NOMO-1 treated with DMSO at 0.1 percent for 48 hours (cell line): ENCODE measurements around the gene CST3.
"Not testable (repeated sequence)": the region's sequence is repeated elsewhere in the genome, so short reads cannot be mapped to it uniquely, and the experiment has no call there.

ENCODE experiments used
- DNase-seq: peaks from one replicate; lab custom pipeline; 2025; ENCODE audit not compliant: unreplicated experiment; lab: John Stamatoyannopoulos, UW

The CST3 gene

GRCh38 chr20:23662276-23662870, 24.6 kb upstream of the CST3 start:
- no peak for DNase-seq

DNA sequence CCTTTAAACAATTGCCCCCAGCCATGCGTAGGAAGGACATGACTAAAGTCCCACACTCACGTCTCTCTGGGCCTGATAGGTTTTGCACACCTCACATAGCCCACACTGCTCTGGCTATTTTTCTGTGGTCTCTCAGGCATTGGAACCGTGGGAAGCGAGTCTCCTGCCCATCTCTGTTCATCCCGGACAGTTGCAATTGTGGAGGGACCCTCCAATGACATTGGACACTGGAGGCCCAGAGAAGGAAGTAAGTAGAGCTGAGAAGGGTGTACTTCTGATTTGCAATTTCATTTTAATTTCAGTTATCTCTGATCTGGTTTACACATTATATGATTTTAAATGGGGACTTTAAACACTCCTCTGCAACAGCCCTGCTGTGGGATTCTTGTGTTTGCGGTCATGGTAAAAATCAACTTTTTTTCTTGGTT, 23.3 kb upstream of the CST3 start:
- no peak for DNase-seq

DNA sequence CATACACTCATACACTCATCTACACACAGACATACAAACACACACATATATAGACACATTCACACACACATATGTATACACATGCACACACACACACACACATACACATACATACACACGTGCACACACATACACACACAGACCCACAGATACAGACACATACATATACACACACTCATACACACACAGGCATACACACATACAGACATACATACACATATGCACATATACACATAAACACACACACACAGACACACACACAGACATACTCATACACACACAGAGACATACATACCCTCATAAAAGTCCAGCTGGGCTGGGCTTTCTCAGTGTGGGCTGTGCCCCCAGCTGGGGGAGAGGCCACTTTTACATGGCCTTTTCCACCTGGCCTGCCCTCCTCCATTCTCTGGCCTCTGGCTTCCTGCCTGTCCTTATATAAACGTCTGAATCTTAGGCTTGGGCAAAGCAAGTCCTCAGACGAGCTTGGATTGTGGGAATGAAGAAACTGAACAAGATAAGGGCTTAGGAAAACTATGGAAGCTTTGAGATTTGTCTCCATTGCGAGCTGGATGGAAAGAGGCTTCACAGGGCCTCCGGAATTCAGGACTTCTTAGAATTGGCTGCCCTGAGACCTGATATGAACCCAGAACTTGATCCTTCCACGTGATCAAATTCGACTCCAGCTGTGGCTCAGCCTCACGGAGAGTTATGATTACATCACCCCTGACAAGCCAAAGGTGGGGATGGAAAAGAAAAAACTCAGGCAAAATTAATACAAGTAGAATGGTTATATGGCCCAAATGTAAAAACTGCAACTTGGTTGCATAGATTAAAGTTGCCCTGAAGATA, 22.5 kb upstream of the CST3 start:
- DNase-seq = no peak

GRCh38 chr20:23659610-23659988, 21.8 kb upstream of the CST3 start:
- DNase-seq = not testable (repeated sequence)

DNA sequence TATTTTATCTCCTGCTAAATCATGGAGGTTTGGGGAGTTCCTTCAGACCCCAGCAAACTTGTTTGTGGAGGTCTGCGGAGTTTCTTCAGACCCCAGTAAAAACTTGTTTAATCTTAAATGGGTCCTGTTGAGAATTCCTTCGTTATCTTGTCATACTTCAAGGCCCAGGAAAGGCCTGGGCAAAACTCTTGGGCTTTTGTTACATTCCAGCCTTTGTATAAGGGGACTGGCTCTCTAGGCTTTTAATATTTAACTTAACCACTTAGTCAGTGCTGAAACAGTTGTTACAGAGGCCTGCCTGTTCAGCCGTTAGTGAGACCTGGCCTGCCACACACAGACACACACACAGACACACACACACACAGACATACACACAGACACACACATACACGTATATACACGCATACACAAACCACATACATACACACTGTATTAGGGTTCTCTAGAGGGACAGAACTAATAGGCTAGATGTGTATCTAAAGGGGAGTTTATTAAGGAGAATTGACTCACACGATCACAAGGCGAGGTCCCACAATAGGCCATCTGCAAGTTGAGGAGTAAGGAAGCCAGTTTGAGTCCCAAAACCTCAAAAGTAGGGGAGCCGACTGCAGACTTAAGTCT, 21.3 kb upstream of the CST3 start:
- no peak for DNase-seq

DNA sequence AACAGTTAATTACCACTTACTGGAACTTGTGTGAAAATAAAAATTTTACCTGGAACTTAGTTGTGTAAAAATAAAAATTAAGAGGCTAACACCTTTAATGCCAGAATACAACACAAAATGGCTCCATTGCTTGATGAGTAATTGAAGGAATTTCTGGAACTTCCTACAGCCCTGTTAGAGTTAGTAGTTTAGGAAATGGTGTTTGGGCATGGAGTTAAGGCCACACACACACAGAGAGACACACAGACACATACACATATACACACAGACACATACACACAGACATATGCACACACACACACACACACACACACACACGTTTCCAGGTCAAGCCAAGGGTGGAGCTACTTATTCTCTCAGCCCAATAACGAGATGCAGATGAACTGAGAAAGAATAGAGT, 20.6 kb upstream of the CST3 start:
- no peak for DNase-seq

DNA sequence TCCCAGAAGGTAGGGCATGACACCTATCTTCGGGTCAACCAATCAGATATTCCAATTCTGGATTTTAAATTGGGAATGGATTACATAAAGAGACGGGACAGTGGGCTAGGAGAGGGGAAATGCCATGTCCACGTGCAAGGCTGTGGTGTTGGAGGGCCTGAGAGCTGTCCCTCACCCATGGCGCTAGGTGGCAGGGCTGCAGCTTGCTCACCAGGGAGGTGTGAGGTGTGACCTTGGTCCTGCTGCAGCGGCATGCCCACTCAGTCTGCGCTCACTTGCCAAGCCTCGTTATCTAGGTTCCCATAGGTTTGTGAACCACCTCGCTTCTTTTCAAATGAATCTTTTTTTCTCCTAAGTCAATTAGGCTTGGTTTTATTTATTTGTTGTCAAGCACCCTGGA, 19.4 kb upstream of the CST3 start:
- DNase-seq = no peak

DNA sequence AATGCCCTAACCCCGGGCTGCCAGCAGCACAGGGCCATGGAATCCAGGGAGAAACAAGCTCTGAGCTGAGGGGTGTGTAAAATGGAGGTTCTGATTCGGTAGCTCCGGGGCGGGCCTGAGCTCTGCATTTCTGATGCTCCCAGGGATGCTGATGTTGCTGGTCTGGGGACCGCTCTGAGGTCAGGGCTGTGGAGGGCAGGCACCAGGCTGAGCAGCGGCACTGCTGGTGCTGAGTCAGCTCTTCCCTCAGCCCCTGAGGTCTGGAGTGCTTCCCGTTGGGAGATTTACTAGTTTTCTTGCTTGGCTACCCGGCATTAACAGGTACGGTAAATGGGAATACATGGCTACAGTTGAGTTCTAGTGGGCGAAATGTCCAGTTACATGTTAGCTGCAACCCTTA, 18.6 kb upstream of the CST3 start:
- no peak for DNase-seq

GRCh38 chr20:23655491-23656211, 17.9 kb upstream of the CST3 start:
- DNase-seq = peak; percentile 79

GRCh38 chr20:23654717-23655116, 17.0 kb upstream of the CST3 start:
- DNase-seq = no peak

GRCh38 chr20:23654000-23654399, 16.2 kb upstream of the CST3 start:
- no peak for DNase-seq

- DNase-seq = no peak
Measured at GRCh38 chr20:23653400-23653938, 15.7 kb upstream of the CST3 start.

DNA sequence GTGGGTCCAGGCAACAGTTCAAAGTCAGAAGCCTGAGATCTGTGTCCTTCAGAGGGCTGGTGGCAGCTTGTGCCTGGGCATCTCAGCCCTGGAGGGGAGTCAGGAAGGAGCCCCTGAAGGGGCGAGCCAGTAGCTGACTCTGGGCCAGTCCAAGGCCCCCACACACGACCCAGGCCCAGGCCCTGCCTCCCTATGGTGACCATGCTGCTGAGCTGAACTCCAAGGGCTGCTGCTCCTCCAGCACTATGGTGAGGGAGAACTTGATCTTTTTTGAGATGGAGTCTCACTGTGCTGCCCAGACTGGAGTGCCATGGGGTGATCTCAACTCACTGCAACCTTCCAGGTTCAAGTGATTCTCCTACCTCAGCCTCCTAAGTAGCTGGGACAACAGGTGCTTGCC, 15.2 kb upstream of the CST3 start:
- DNase-seq = no peak

- no peak for DNase-seq
Measured at GRCh38 chr20:23652371-23652770, 14.6 kb upstream of the CST3 start.

GRCh38 chr20:23651117-23651516, 13.4 kb upstream of the CST3 start:
- DNase-seq = no peak

- DNase-seq = no peak
Measured at GRCh38 chr20:23649830-23650417, 12.2 kb upstream of the CST3 start.

DNA sequence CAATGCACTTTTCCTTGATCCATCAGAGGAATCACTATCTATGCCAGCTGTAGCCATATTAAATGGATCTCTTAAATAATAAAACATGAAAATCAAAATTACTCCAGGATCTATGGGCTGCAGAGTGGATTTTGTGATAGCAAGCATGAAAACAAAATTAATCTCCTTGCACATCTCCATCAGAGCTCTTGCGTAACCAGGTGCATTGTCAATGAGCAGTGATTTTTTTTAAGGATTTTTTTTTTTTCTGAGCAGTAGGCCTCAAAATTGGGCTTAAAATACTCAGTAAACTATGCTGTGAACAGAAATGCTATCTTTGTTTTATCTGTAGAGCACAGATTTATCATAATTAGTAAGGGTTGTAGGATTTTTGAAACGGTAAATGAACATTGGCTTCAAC, 11.5 kb upstream of the CST3 start:
- DNase-seq = no peak

- DNase-seq = peak; percentile 38
Measured at GRCh38 chr20:23647346-23647745, 9.6 kb upstream of the CST3 start.

GRCh38 chr20:23646106-23646873, 8.5 kb upstream of the CST3 start:
- DNase-seq = peak; percentile 66

- no peak for DNase-seq
Measured at GRCh38 chr20:23645575-23645974, 7.8 kb upstream of the CST3 start.
